GM23338 (cell line): ENCODE data around the gene SCGB2B2.

Source experiments
- CREB1 ChIP-seq: fragments of 250-450 bp; sonication (Bioruptor Pico); IDR thresholded peaks from 2 replicates; pipeline ENCODE4 v1.5.0; 2020; ENCODE audit warnings: low read depth, mild to moderate bottlenecking, moderate library complexity
- EZH2 ChIP-seq: fragments of 200-600 bp; sonication (generic); IDR thresholded peaks from one replicate; pipeline ENCODE4 v1.8.0; 2017; ENCODE audit warnings: antibody characterized with exemption, mild to moderate bottlenecking, low read depth; ENCODE audit not compliant: unreplicated experiment
- EZH2phosphoT487 ChIP-seq: fragments of 200-600 bp; sonication (generic); IDR thresholded peaks from one replicate; pipeline ENCODE4 v1.8.1; 2018; ENCODE audit warnings: antibody characterized with exemption; ENCODE audit not compliant: unreplicated experiment
- JUNB ChIP-seq: IDR thresholded peaks from one replicate; pipeline ENCODE4 v1.6.1; 2016; ENCODE audit warnings: antibody characterized with exemption; ENCODE audit not compliant: unreplicated experiment
- NANOG ChIP-seq: IDR thresholded peaks from 2 replicates; pipeline ENCODE4 v1.6.1; 2016; ENCODE audit warnings: antibody characterized with exemption, borderline replicate concordance
- POLR2AphosphoS5 ChIP-seq: IDR thresholded peaks from 2 replicates; pipeline ENCODE4 v1.6.1; 2016; ENCODE audit warnings: antibody characterized with exemption, low read depth
- STAT1 ChIP-seq: IDR thresholded peaks from one replicate; pipeline ENCODE4 v1.6.1; 2016; ENCODE audit warnings: antibody characterized with exemption; ENCODE audit not compliant: unreplicated experiment
- ZNF114 ChIP-seq: fragments of 250-450 bp; sonication (Bioruptor Pico); IDR thresholded peaks from 2 replicates; pipeline ENCODE4 v1.5.0; 2020; ENCODE audit warnings: mild to moderate bottlenecking, moderate library complexity
- ZNF331 ChIP-seq: fragments of 250-450 bp; sonication (Bioruptor Pico); IDR thresholded peaks from 2 replicates; pipeline ENCODE4 v1.5.0; 2020; ENCODE audit warnings: low read depth, mild to moderate bottlenecking, moderate library complexity
- TF ChIP-seq, protein P1 (sequence below), 2 experiments: fragments of 200-600 bp in 1 of 2; sonication (generic) in 1 of 2; conservative IDR thresholded peaks; 2 replicates each; pipeline versions ENCODE4 v1.5.1 to v1.6.1; 2016 to 2017; ENCODE audit warnings: antibody characterized with exemption in 2 of 2, low read depth in 2 of 2, mild to moderate bottlenecking in 2 of 2, moderate library complexity in 1 of 2
- TF ChIP-seq, protein P2 (sequence below): IDR thresholded peaks from one replicate; pipeline ENCODE4 v1.6.1; 2018; ENCODE audit warnings: antibody characterized with exemption; ENCODE audit not compliant: unreplicated experiment
- TF ChIP-seq, protein P3 (sequence below): IDR thresholded peaks from 2 replicates; pipeline ENCODE4 v1.6.1; 2016; ENCODE audit warnings: antibody characterized with exemption

GRCh38 chr19:34664870-34665269 is 12.1 kb downstream of the SCGB2B2 start:
- no peak for TF ChIP-seq POLR2AphosphoS5
- TF ChIP-seq, protein P1, sequence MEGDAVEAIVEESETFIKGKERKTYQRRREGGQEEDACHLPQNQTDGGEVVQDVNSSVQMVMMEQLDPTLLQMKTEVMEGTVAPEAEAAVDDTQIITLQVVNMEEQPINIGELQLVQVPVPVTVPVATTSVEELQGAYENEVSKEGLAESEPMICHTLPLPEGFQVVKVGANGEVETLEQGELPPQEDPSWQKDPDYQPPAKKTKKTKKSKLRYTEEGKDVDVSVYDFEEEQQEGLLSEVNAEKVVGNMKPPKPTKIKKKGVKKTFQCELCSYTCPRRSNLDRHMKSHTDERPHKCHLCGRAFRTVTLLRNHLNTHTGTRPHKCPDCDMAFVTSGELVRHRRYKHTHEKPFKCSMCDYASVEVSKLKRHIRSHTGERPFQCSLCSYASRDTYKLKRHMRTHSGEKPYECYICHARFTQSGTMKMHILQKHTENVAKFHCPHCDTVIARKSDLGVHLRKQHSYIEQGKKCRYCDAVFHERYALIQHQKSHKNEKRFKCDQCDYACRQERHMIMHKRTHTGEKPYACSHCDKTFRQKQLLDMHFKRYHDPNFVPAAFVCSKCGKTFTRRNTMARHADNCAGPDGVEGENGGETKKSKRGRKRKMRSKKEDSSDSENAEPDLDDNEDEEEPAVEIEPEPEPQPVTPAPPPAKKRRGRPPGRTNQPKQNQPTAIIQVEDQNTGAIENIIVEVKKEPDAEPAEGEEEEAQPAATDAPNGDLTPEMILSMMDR (conservative IDR thresholded peaks at IDR 0.05; ENCODE audit: low read depth in 2 of 2) = no peak
- TF ChIP-seq, protein P2, sequence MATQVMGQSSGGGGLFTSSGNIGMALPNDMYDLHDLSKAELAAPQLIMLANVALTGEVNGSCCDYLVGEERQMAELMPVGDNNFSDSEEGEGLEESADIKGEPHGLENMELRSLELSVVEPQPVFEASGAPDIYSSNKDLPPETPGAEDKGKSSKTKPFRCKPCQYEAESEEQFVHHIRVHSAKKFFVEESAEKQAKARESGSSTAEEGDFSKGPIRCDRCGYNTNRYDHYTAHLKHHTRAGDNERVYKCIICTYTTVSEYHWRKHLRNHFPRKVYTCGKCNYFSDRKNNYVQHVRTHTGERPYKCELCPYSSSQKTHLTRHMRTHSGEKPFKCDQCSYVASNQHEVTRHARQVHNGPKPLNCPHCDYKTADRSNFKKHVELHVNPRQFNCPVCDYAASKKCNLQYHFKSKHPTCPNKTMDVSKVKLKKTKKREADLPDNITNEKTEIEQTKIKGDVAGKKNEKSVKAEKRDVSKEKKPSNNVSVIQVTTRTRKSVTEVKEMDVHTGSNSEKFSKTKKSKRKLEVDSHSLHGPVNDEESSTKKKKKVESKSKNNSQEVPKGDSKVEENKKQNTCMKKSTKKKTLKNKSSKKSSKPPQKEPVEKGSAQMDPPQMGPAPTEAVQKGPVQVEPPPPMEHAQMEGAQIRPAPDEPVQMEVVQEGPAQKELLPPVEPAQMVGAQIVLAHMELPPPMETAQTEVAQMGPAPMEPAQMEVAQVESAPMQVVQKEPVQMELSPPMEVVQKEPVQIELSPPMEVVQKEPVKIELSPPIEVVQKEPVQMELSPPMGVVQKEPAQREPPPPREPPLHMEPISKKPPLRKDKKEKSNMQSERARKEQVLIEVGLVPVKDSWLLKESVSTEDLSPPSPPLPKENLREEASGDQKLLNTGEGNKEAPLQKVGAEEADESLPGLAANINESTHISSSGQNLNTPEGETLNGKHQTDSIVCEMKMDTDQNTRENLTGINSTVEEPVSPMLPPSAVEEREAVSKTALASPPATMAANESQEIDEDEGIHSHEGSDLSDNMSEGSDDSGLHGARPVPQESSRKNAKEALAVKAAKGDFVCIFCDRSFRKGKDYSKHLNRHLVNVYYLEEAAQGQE = no peak
- TF ChIP-seq EZH2 = no peak
- no peak for TF ChIP-seq STAT1
- no peak for TF ChIP-seq JUNB
- TF ChIP-seq CREB1 (CRISPR knock-in tag) = no peak
- no peak for TF ChIP-seq EZH2phosphoT487
- TF ChIP-seq ZNF114 (CRISPR knock-in tag) = no peak
- no peak for TF ChIP-seq ZNF331 (CRISPR knock-in tag)
- no peak for TF ChIP-seq NANOG
- TF ChIP-seq, protein P3, sequence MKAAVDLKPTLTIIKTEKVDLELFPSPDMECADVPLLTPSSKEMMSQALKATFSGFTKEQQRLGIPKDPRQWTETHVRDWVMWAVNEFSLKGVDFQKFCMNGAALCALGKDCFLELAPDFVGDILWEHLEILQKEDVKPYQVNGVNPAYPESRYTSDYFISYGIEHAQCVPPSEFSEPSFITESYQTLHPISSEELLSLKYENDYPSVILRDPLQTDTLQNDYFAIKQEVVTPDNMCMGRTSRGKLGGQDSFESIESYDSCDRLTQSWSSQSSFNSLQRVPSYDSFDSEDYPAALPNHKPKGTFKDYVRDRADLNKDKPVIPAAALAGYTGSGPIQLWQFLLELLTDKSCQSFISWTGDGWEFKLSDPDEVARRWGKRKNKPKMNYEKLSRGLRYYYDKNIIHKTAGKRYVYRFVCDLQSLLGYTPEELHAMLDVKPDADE = no peak
